HG03060 (cell line): ENCODE results near the gene ERI3.

ENCODE experiments used
- ATAC-seq: cut with Tn5 transposase; IDR thresholded peaks from one replicate; pipeline ENCODE4 v1.9.1; 2021; ENCODE audit warnings: low read depth, moderate number of reproducible peaks; ENCODE audit not compliant: unreplicated experiment

ERI3 gene

GRCh38 chr1:44354840-44355581 is at the start of gene ERI3:
ERI3 (minus strand) TSS chr1:44355257; CDS start chr1:44355026, 231 bp downstream.
- ATAC-seq, result peak; percentile 88

- no peak for ATAC-seq
These were observed 46.5 kb upstream of the ERI3 start for GRCh38 chr1:44401256-44402228.

GRCh38 chr1:44390277-44390676 is 35.2 kb upstream of the ERI3 start:
- ATAC-seq, result no peak

- ATAC-seq, result no peak
These were observed 34.4 kb upstream of the ERI3 start for GRCh38 chr1:44389437-44389836.

GRCh38 chr1:44388551-44388950 is 33.5 kb upstream of the ERI3 start:
- ATAC-seq, result no peak

- no peak for ATAC-seq
These were observed 25.7 kb upstream of the ERI3 start for GRCh38 chr1:44380666-44381177.

- no peak for ATAC-seq
These were observed 23.1 kb upstream of the ERI3 start for GRCh38 chr1:44377925-44378784.

- ATAC-seq, result no peak
These were observed 20.5 kb upstream of the ERI3 start for GRCh38 chr1:44375547-44375946.

- ATAC-seq, result no peak
These were observed 16.1 kb upstream of the ERI3 start for GRCh38 chr1:44371206-44371605.

GRCh38 chr1:44368471-44369151 is 13.6 kb upstream of the ERI3 start:
- ATAC-seq, result no peak

GRCh38 chr1:44367944-44368343 is 12.9 kb upstream of the ERI3 start:
- no peak for ATAC-seq

GRCh38 chr1:44366371-44366975 is 11.4 kb upstream of the ERI3 start:
- no peak for ATAC-seq

GRCh38 chr1:44361478-44361877 is 6.4 kb upstream of the ERI3 start:
- ATAC-seq, result no peak

GRCh38 chr1:44359234-44359935 is 4.3 kb upstream of the ERI3 start:
- ATAC-seq, result no peak

- ATAC-seq, result no peak
These were observed 2.7 kb upstream of the ERI3 start for GRCh38 chr1:44357710-44358109.

- ATAC-seq, result no peak
These were observed 687 bp upstream of the ERI3 start for GRCh38 chr1:44355582-44356305.

- ATAC-seq, result no peak
These were observed 703 bp downstream of the ERI3 start for GRCh38 chr1:44354268-44354839.

- no peak for ATAC-seq
These were observed 1.5 kb downstream of the ERI3 start for GRCh38 chr1:44353604-44354003.
